ENCODE data around the gene MACROD2. TPM values are rescaled to one million over a fixed set of nuclear protein-coding genes. Genes with fewer than 3 reads are reported as not detected.

MACROD2 gene
- total RNA-seq, 1 experiment from 2014 or later: 3.7 TPM

GRCh38 chr20:15415908-15416307, 1420.6 kb downstream of the MACROD2 start:
- ChIA-PET RAD21 (ENCODE audit: low non-redundant PET in 1 of 2, low total read pairs in 2 of 2, uncharacterized antibody in 2 of 2, unreplicated experiment in 2 of 2) (no interaction called here), CTCF (no interaction called here), POLR2A (no interaction called here)
- Histone ChIP-seq H3K4me1 (ENCODE audit: control insufficient read depth in 1 of 2, insufficient read depth in 2 of 2, low read length in 2 of 2) (no peaks in the 10 kb centered on the region), H3K9ac (ENCODE audit: low read length) (no peak overlapping the region), H3K4me2 (ENCODE audit: low read length) (no peak overlapping the region), H2AFZ (ENCODE audit: low read depth, low read length, poor library complexity, severe bottlenecking) (no peak overlapping the region), H3K9me3 (ENCODE audit: control insufficient read depth in 1 of 2, insufficient read depth in 1 of 2, low read depth in 1 of 2, low read length in 2 of 2) (peaks cover 4% of the 10 kb centered on the region in 2 experiments; a peak in 2 of 4 replicates), H3K4me3 (replicated peaks in 1 of 2; ENCODE audit: low read depth in 1 of 2, low read length in 2 of 2) (no peak overlapping the region), H3K9me2 (ENCODE audit: insufficient read depth) (no peaks in the 10 kb centered on the region), H4K20me1 (ENCODE audit: insufficient read depth) (no peaks in the 10 kb centered on the region), H3K27ac (ENCODE audit: low read depth, low read length) (no peak overlapping the region), H3K36me3 (ENCODE audit: control insufficient read depth in 1 of 2, insufficient read depth in 2 of 2, low read length in 2 of 2) (no peaks in the 10 kb centered on the region), H3K27me3 (ENCODE audit: insufficient read depth, low read length) (no peaks in the 10 kb centered on the region), H3K79me2 (ENCODE audit: insufficient read depth, low read length) (no peaks in the 10 kb centered on the region)
- no peak for TF ChIP-seq EZH2 (IDR thresholded peaks at IDR 0.05)
- TF ChIP-seq JUND (IDR thresholded peaks at IDR 0.05): no peak
- no peak for TF ChIP-seq CBX3 (IDR thresholded peaks at IDR 0.05; ENCODE audit: low read depth)
- no peak for TF ChIP-seq FOSL1 (IDR thresholded peaks at IDR 0.05; ENCODE audit: low read depth)
- TF ChIP-seq ATF3 (IDR thresholded peaks at IDR 0.05): no peak
- no peak for TF ChIP-seq POLR2A (IDR thresholded peaks at IDR 0.05; ENCODE audit: borderline replicate concordance, extremely low read depth, insufficient read depth, insufficient read length)
- TF ChIP-seq SIN3A (IDR thresholded peaks at IDR 0.05; ENCODE audit: low read depth): no peak
- TF ChIP-seq ZFX (IDR thresholded peaks at IDR 0.05): no peak
- no peak for TF ChIP-seq TCF7L2 (IDR thresholded peaks at IDR 0.05; ENCODE audit: borderline replicate concordance, extremely low read depth, insufficient read depth, insufficient read length)
- intact Hi-C loops (cut with micrococcal nuclease): no loop called here
- ATAC-seq (no peak), DNase-seq (ENCODE audit: low read depth, low spot score) (no peak)
- no TSS peak for BruUV-seq (replicated peaks)

GRCh38 chr20:15419856-15420255, 1424.5 kb downstream of the MACROD2 start:
- Histone ChIP-seq H4K20me1 (ENCODE audit: insufficient read depth) (no peaks in the 10 kb centered on the region), H3K9ac (ENCODE audit: low read length) (no peak overlapping the region), H3K4me1 (ENCODE audit: control insufficient read depth in 1 of 2, insufficient read depth in 2 of 2, low read length in 2 of 2) (no peaks in the 10 kb centered on the region), H3K27me3 (ENCODE audit: insufficient read depth, low read length) (no peaks in the 10 kb centered on the region), H3K9me3 (ENCODE audit: control insufficient read depth in 1 of 2, insufficient read depth in 1 of 2, low read depth in 1 of 2, low read length in 2 of 2) (peaks cover 5 to 9% of the 10 kb centered on the region in 2 experiments; a peak in 2 of 4 replicates), H3K4me2 (ENCODE audit: low read length) (no peak overlapping the region), H3K9me2 (ENCODE audit: insufficient read depth) (no peaks in the 10 kb centered on the region), H3K36me3 (ENCODE audit: control insufficient read depth in 1 of 2, insufficient read depth in 2 of 2, low read length in 2 of 2) (no peaks in the 10 kb centered on the region), H3K79me2 (ENCODE audit: insufficient read depth, low read length) (no peaks in the 10 kb centered on the region), H3K27ac (ENCODE audit: low read depth, low read length) (no peak overlapping the region), H2AFZ (ENCODE audit: low read depth, low read length, poor library complexity, severe bottlenecking) (no peak overlapping the region), H3K4me3 (replicated peaks in 1 of 2; ENCODE audit: low read depth in 1 of 2, low read length in 2 of 2) (no peak overlapping the region)
- no TSS peak for BruUV-seq (replicated peaks)
- no peak for ATAC-seq
- ChIA-PET CTCF (no interaction called here), POLR2A (no interaction called here), RAD21 (ENCODE audit: low non-redundant PET in 1 of 2, low total read pairs in 2 of 2, uncharacterized antibody in 2 of 2, unreplicated experiment in 2 of 2) (no interaction called here)
- intact Hi-C loops (cut with micrococcal nuclease): no loop called here
- no peak for DNase-seq (ENCODE audit: low read depth, low spot score)
- TF ChIP-seq SP1 (IDR thresholded peaks at IDR 0.05; ENCODE audit: low read depth): no peak
- TF ChIP-seq YY1 (IDR thresholded peaks at IDR 0.05; ENCODE audit: extremely low read depth, insufficient replicate concordance, low read depth, low read length): no peak
- TF ChIP-seq CTCF (IDR thresholded peaks at IDR 0.05 in 2 of 3, conservative IDR thresholded peaks at IDR 0.05 in 1 of 3; ENCODE audit: borderline replicate concordance in 1 of 3, insufficient read depth in 1 of 3, low read depth in 2 of 3, low read length in 2 of 3): no peak
- TF ChIP-seq JUND (IDR thresholded peaks at IDR 0.05): no peak
- TF ChIP-seq SRF (IDR thresholded peaks at IDR 0.05; ENCODE audit: low read depth): no peak
- no peak for TF ChIP-seq EZH2phosphoT487 (IDR thresholded peaks at IDR 0.05; ENCODE audit: borderline replicate concordance)

Data from HCT116 (cell line).